HG03520 (cell line): ENCODE data around the gene DNAJC10.

ENCODE experiments used
- ATAC-seq: cut with Tn5 transposase; IDR thresholded peaks from one replicate; pipeline ENCODE4 v1.9.1; 2021; ENCODE audit warnings: mild to moderate bottlenecking, moderate library complexity; ENCODE audit not compliant: unreplicated experiment

Gene DNAJC10

DNA sequence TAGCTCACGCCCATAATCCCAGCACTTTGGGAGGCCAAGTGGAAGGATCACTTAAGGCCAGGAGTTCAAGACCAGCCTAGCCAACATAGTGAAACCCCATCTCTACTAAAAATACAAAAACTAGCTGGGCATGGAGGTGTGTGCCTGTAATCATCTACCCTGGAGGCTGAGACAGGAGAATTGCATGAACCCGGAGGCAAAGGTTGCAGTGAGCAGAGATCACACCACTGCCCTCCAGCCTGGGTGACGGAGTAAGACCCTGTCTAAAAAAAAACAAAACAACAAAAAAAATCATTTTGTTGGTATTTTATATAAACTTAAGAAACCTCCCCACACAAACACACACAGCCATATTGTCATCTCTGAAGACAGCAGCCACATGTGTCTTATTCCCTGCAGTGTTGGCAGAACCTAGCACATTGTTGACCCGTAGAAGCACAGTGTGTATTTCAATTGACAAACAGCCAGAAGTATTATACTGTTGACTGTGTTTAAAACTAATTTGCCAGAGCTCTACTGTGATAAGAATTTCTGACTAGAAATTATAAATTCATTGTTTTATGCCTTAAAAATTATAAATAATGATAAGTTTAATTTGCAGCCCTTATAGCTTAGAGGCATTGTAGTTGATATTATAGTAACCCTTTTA lies 68.1 kb downstream of the DNAJC10 start:
- no peak for ATAC-seq

DNA sequence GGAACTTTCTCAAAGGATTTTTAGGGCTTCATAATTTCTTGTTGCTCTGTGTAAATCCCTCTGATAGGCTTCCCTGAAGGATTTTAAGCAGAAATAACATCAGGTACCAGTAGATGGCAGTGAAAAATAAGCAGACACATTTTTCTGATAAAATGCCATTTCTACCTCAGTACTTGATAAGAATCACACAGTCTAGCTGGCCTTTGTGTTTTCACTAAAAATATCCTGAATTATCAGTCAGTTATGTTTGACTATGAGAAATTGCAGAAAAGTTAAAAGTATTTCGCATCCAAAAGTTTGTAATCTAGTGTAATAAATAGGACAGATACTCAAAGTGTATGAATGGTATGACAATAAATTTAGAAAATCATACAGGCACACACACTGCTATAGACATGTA lies 68.7 kb downstream of the DNAJC10 start:
- ATAC-seq, result peak; percentile 63

DNA sequence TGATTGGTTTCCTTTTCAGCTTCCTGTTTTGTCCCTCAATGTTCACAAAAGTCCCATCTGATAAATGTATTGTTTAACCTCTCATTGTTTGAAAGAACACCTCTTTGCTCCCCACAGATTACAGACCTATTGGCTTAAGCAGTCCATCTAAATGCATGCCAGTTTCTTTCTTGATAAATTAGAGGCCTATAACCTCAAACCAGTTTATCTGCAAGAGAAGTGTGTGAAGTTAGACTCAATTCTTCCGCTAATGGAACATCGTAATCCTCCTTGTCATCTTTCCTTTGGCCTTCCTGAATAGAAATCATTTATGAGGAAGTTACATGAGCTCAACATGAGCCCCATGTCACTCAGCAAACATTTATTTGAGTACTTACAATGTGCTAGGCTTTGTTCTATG lies 76.4 kb downstream of the DNAJC10 start:
- no peak for ATAC-seq

DNA sequence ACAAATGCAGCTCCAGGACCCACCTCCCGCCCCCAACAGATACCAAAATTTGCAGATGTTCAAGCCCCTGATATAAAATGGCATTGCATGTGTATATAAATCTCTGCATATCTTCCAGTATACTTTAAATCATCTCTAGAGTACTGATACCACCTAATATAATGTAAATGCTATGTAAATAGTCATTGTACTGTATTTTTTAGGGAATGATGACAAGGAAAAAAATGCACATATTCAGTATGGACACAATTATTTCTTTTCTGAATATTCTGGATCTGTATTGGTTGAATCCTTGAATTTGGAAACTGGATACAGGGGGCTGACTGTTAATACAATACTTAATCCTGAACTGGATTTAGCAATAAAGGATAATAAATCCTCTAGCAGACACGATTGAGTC lies 82.7 kb downstream of the DNAJC10 start:
- ATAC-seq, result no peak

DNA sequence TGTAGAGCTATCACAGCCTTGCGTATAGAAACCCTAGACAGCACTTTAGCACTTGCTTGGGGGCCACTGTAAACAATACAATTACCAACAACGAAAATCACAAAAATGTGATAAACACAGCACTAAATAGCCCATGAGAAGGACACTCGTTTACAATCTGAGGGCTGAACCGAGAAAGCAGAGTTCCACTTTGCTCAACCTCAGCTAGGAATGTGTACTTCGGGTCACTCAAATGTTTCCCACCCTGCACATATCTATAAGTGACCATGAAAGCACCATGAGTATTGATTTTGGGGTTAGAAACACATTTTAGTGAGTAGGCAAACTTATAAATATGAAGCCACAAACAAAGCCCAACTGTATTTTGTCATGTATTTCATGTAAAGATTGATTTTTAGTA lies 88.1 kb downstream of the DNAJC10 start:
- ATAC-seq, result no peak

DNA sequence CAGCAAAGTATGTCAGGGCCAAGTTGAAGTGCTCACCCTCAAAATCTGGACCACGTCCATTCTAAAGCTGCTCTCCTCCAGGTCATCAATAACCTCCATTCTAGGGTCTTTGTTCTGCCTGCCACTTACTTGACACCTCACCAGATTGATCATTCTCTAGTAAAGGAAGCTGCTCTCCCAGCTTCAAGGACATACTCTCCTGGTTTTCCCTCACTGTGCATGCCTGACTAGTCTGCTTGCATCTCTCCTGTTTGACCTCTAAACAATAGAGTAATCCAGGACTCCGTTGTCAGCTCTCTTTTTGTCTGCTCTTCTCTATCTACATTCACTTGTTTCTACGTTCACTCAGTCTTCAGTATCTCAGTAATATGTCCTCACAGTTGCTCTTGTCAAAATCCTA lies 91.3 kb downstream of the DNAJC10 start:
- ATAC-seq, result no peak

DNA sequence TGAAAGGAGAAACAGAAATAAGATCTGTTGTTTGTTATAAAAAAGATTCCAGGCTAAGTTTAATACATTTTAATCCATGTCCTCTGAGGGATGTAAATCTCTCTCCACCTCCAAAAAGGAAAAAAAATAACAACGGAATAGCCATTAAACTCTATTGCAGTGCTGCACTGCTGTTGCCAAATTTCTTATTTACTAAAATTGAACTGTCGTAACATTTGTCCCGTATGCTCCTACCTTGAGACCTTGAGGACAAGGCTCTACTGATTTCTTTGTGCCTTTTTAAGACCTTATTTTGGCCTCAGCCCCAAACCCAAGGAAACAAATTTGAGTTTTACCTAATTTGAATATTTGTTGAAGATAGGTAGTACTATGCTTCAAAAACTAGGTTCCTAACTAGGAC lies 94.0 kb downstream of the DNAJC10 start:
- no peak for ATAC-seq

DNA sequence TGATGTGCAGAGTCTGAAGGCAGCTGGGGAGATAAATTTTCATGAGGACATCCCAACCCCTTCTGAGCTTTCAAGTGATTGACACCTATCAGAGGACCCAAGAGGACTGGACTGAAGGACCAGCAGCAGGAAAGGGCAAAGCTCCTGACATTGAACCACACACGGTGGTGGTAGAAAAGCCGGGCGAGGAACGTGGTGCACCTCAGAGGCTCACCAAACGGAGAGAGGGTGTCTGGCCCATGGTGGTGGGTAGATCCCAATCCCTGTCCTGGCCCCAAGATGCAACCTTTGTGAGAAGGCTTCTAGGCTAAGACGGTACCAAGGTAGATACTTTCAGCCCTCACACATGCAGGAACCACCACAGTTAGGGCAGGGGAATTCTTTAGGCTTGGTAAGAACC lies 98.3 kb downstream of the DNAJC10 start:
- ATAC-seq, result no peak

DNA sequence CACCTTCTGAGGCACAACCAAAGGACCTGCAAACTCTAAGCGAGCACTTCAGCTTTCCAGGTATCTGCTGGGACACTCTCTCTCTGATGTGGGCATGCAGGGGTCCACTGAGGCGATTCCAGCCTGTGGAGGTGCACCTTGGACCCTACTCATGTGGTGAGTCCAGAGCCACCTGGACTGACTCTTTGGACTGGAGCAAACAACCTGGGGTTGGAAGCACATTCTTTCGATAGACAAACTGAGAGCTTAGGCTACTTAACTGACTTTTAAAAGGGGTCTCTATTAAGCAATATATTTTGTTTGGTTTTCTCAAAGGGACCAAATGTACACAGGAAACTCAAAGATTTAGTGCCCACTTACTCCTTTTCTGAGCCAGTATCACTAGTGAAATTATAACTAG lies 98.7 kb downstream of the DNAJC10 start:
- ATAC-seq, result no peak

DNA sequence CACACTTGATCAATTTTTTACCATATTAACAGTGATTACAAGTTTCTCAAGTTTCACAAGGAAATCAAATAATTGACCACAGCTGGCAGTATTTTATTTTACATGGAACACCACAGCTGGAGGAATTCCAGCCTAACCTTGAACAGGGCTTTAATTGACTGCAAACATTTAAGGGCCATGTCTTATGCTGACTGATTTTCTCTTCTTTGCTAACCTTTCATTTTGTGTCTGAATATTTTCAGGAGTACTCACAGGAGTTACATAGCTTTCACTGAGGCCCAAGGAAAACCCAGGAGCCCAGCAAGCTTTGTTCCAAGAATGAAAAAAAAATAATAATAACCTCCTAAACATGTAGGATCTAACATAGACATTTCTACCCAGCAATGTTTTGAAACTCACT lies 100.8 kb downstream of the DNAJC10 start:
- ATAC-seq, result no peak

DNA sequence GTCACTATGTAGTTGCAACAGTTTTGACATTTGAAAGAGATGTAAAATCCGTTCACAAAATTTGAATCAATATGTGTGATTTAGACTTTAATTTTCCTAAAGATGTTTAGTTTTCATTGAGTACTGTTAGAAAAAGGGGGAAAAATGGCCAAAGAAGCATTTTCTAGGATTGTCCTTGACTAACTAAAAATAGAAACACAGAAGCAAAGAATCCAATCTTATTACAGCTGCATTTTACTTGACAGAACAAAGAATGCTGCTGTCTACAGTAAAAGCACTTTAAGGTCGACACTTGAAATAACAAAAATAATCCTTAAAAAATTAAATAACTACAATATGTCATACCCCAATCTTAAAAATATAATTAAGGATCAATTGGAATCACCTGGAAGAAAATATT lies 101.5 kb downstream of the DNAJC10 start:
- no peak for ATAC-seq

DNA sequence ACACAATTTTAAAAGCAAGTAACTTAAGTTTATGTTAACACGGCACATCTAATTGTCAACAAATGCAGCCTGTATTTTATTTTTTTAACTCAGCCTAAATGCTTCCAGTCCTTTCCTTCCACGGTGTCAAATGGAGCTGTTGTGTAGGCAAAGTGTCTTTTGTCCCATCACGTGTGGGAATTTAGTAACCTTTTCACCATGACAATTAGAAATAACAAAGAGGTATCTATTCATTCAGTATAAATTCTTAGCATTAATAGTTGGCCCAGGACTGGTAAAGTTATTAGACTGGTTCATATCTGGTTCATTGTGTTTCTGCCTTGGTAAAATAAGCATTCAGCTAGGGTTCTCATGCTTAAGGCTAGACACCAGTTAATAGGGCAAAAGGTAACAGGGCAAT lies 102.4 kb downstream of the DNAJC10 start:
- no peak for ATAC-seq

DNA sequence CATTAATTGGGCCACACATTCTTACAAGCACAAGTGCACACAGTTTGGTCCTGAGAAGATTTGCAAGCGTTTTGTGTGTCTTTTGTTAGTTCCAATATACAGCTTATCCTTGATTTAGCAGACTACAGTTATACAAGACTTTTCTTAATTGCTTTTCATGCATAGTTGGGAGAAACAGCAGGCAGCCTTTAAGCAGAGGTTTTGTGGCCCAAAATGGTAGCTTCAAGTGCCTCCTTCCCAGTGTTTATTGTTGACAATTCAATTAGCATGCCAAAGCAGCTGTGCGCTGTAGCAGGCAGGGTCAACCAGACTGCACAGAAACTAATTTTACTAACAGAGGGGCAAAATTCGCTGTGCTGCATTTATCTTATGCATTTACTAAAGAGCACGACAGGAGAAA lies 102.9 kb downstream of the DNAJC10 start:
- no peak for ATAC-seq

DNA sequence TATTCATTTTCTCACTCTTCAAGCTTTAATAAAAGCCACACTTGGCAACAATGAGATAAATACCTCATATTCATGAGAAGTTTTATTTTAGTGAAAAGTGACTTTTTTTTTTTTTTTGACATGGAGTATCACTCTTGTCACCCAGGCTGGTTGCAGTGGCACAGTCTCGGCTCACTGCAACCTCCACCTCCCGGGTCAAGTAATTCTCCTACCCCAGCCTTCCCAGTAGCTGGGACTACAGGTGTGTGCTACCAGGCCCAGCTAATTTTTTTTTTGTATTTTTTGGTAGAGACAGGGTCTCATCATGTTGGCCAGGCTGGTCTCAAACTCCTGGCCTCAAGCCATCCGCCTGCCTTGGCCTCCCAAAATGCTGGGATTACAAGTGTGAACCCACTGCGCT lies 103.4 kb downstream of the DNAJC10 start:
- ATAC-seq, result no peak

DNA sequence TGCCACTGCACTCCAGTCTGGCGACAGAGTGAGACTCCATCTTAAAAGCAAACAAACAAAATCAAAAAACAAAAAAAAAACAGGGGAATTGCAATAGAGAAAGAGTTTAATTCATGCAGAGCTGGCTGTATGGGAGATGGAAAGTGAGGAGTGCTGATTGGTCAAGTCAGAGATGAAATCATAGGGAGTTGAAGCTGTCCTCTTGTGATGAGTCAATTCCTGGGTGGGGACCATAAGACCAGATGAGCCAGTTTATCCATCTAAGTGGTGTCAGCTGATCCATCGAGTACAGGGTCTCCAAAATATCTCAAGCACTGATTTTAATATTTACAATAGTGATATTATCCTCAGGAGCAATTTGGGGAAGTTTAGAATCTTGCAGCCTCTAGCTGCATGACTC lies 105.1 kb downstream of the DNAJC10 start:
- no peak for ATAC-seq

DNA sequence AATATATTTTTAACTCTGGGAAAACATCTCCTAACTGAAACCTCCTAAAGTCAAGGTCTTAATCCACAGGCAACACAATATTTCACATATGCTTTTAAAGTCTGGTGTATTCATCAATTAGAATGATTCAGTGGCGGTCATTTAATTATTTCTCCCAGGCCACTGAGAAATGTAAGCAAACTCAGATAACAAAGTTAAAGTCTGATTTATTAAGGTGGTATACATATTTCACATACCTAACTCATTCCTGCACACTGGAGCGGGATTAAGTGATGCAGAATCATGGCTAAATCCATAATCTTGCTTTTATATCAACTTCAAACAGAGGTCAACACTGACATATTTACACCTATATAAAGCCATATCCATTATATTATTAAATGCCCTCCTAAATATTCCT lies 106.7 kb downstream of the DNAJC10 start:
- no peak for ATAC-seq

DNA sequence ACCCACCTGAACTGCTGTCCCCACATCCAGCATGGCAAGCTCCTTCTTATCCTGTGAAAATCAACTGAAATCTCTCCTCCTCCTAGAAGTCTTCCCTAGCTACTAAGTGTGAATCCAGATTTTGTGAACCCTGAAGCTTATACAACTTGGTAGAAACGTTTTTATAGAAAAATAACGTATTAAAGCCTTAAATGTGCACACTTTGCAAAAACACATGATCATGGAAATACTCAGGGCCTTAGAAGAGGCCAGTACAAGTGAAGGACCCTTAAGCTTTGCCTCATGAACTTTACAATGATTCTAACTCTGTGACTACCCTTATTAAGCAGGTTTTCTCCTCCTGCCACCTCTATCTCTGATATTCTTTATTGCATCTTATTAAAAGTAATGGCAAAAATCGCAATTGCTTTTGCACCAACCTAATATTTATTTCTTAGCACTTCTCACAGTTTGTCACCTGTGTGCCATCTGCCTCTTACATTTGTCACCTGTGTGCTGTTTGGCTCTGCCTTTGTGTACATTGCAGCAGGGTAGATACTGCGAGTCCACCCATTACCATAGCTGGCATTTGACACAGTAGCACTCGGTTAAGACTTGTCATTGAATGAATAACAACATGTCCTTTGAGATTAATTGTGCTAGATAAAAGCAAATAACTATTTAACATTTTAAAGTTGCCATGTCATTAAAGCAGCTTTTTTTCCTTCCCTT lies 108.2 kb downstream of the DNAJC10 start:
- no peak for ATAC-seq

DNA sequence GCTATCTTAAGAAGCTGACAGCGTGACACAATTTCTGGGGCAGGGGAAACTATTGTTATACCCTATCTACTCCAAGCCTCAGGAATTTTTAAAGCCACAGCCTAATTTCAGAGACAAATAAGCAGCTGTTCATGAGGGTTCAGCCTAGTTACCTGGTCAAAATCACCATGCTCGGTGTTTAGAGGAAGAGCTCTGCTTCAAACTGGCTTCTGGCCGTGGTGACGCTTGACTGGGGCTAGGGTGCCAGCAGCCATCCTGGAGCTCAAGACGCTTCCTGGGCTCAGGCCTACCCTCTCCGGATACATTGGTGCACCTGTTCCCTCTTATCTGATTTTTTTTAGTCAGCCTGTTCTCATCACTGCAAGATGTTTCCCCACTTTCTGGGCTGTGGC lies 108.7 kb downstream of the DNAJC10 start:
- ATAC-seq, result no peak

DNA sequence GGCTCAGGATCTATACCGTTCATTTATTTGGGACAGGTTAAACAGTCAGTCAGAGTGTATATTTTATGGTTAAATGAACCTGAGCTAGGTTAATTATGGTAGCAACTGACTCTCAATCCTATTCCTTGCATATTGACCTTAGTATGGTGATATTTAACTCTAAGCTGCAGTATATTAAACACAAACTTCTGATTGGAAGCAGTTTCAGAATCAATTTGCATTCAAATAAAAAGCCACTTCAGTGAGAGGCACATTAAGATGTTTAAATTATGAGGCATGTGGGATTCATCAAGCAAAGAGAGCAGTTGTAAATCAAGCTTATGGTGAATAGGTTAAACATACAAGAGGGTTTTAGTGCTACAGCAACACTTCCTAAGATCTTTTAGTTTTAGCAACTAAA lies 110.0 kb downstream of the DNAJC10 start:
- no peak for ATAC-seq

DNA sequence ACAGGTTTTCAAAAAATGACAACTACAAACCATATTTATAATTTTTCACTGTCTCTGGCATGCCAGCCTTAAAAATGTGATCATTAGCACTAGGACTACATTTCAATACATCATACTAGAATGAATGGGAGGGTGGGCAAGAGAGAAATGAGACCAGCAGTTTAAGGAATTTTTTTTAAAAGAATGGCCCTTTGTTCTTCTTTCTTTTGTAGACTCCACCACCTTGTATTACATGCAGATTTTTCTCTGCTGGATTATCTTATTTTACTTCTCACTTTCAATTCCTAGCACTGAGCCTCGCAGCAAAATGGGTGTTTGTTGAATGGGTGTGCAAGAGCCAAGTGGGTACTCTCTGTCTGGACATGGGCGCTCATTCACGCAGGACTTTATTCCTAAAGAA lies 110.4 kb downstream of the DNAJC10 start:
- no peak for ATAC-seq

DNA sequence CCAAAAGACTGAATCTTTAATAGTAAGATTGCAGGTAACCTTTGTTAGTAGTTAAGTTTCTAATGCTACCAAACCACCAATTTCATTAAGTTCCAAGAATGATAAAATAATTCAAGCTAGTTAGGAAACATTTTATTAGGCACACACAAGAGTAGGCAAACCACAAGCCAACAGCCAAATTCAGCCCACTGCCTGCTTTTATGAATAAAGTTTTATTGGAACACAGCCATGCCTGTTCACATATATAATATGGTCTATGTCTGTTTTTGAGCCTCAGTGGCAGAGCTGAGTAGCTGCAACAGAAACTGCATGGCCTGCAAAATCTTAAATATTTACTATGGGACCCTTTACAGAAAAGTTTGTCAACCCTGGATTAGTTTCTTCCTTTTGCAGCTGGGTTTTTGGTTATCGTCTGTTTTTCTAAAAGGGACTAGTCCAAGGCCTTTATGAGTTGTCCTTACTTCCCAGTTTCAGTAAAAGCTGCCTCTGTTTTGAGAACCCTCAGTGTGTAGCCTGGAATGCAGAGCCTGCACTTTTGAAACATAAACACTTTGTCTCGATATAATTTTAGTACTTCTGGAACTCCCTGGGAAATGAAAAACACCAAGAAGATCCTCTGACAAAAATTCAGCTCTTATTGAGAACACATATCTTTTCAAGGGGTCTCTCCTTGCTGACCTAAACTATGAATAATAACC lies 111.3 kb downstream of the DNAJC10 start:
- ATAC-seq, result no peak

DNA sequence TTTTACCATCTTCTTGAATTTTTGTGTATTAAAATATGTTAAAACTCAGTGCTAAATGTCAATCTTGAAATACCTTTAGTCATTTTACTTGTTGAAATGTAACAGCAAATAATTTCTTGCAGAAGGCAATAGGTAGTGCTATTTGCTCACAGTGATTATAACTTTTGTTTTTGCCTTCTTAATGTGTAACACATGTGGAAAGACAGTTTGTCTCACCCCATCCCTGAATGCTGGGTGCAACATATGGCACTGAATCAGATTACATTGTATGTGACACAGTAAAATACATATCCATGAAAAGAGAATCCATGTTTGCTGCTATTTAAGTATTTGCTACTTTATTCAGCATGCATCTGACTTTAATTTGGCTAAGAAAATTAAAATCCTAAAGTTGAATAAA lies 115.0 kb downstream of the DNAJC10 start:
- no peak for ATAC-seq
